ENCODE measurements around the gene ACTL10.
"Not testable (repeated sequence)": the region's sequence is repeated elsewhere in the genome, so short reads cannot be mapped to it uniquely, and the experiment has no call there.

ACTL10 gene

DNA sequence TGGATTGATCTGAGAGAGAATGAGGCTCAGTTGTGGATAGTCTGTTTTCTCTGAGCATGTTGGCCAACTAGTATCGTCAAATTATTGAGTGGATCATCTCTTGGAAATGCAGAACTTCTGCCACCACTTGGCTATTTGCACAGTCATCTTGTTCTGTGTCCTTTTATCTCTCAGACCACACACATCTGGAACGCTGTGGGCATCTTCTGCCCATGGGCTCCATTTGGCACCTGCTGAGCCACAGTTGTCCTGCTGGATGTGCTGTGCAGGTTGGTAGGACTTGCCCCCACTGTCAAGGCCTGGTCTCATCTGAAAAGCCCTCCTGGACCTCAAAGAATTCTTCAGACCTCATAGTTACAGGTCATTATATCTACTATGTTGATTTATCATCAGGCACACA is 21.3 kb upstream of the ACTL10 start:
- Histone ChIP-seq H3K79me1 (replicated peaks; ENCODE audit: low read length, poor library complexity, severe bottlenecking) (peaks cover 3% of the 10 kb centered on the region), H3K14ac (ENCODE audit: low read length in 2 of 2) (no peak overlapping the region), H2BK15ac (ENCODE audit: low read depth, poor library complexity, severe bottlenecking) (no peak overlapping the region), H2AK5ac (ENCODE audit: low read length, severe bottlenecking) (no peak overlapping the region), H3K4me2 (ENCODE audit: low read length, poor library complexity, severe bottlenecking) (no peak overlapping the region), H3K18ac (ENCODE audit: low read depth in 1 of 2, low read length in 2 of 2) (no peak overlapping the region), H3K9ac (ENCODE audit: low read length) (no peak overlapping the region), H2BK12ac (ENCODE audit: low read length in 2 of 2) (no peak overlapping the region), H3K4me3 (ENCODE audit: insufficient read depth in 1 of 2, low read depth in 1 of 2, low read length in 2 of 2) (no peak overlapping the region), H2BK5ac (ENCODE audit: low read depth, low read length, poor library complexity, severe bottlenecking) (no peak overlapping the region), H3K4me1 (ENCODE audit: control insufficient read depth, insufficient read depth, low read depth, low read length) (peaks cover 15% of the 10 kb centered on the region), H3K27me3 (ENCODE audit: control insufficient read depth in 1 of 2, insufficient read depth in 1 of 2, low read length in 2 of 2) (no peaks in the 10 kb centered on the region), H2AFZ (ENCODE audit: low read depth, low read length) (no peak overlapping the region), H4K8ac (ENCODE audit: low read length) (no peak overlapping the region), H3K36me3 (ENCODE audit: control insufficient read depth in 1 of 2, insufficient read depth in 2 of 2, low read depth in 1 of 2, low read length in 2 of 2) (peaks cover 43 to 50% of the 10 kb centered on the region in 2 experiments), H3K4ac (ENCODE audit: low read depth in 1 of 2, low read length in 2 of 2) (no peak overlapping the region), H4K91ac (ENCODE audit: low read length) (no peak overlapping the region), H3K27ac (ENCODE audit: low read length, poor library complexity, severe bottlenecking) (no peak overlapping the region), H2BK120ac (ENCODE audit: low read depth, low read length) (no peak overlapping the region), H3K9me3 (ENCODE audit: control insufficient read depth, low read length) (no peaks in the 10 kb centered on the region), H3K23ac (ENCODE audit: low read length in 2 of 2) (no peak overlapping the region)
- WGBS = 90% methylated on average over 2 of the region's 2 CpGs
- no peak for DNase-seq

DNA sequence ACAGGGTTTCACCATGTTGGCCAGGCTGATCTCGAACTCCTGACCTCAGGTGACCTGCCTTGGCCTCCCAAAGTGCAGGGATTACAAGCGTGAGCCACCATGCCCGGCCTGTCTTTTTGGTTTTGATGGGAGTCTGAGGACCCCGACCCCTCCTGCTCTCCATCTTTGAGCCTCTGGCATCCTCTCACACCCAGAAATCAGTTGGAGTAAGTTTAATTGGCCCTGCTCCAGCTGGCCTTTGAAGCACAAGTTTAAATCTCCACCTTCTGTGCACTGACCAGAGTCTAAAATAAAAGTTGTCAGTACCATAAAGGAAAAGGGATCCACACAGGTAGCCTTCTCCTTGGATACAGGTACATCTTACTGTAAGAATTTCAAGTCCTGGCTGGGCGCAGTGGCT is 20.6 kb upstream of the ACTL10 start:
- Histone ChIP-seq H4K8ac (ENCODE audit: low read length) (no peak overlapping the region), H2BK15ac (ENCODE audit: low read depth, poor library complexity, severe bottlenecking) (no peak overlapping the region), H3K23ac (ENCODE audit: low read length in 2 of 2) (no peak overlapping the region), H2BK5ac (ENCODE audit: low read depth, low read length, poor library complexity, severe bottlenecking) (no peak overlapping the region), H4K91ac (ENCODE audit: low read length) (no peak overlapping the region), H2AK5ac (ENCODE audit: low read length, severe bottlenecking) (no peak overlapping the region), H3K4me2 (ENCODE audit: low read length, poor library complexity, severe bottlenecking) (no peak overlapping the region), H3K4me3 (ENCODE audit: insufficient read depth in 1 of 2, low read depth in 1 of 2, low read length in 2 of 2) (no peak overlapping the region), H3K27me3 (ENCODE audit: control insufficient read depth in 1 of 2, insufficient read depth in 1 of 2, low read length in 2 of 2) (peaks cover 0 to 2% of the 10 kb centered on the region in 2 experiments), H3K9ac (ENCODE audit: low read length) (no peak overlapping the region), H3K9me3 (ENCODE audit: control insufficient read depth, low read length) (no peaks in the 10 kb centered on the region), H3K4ac (ENCODE audit: low read depth in 1 of 2, low read length in 2 of 2) (no peak overlapping the region), H3K79me1 (replicated peaks; ENCODE audit: low read length, poor library complexity, severe bottlenecking) (peaks cover 3% of the 10 kb centered on the region), H3K36me3 (ENCODE audit: control insufficient read depth in 1 of 2, insufficient read depth in 2 of 2, low read depth in 1 of 2, low read length in 2 of 2) (peaks cover 42 to 43% of the 10 kb centered on the region in 2 experiments), H2BK120ac (ENCODE audit: low read depth, low read length) (no peak overlapping the region), H3K4me1 (ENCODE audit: control insufficient read depth, insufficient read depth, low read depth, low read length) (peaks cover 15% of the 10 kb centered on the region), H3K14ac (ENCODE audit: low read length in 2 of 2) (no peak overlapping the region), H3K27ac (ENCODE audit: low read length, poor library complexity, severe bottlenecking) (no peak overlapping the region), H2AFZ (ENCODE audit: low read depth, low read length) (no peak overlapping the region), H3K18ac (ENCODE audit: low read depth in 1 of 2, low read length in 2 of 2) (no peak overlapping the region), H2BK12ac (ENCODE audit: low read length in 2 of 2) (no peak overlapping the region)
- no peak for DNase-seq
- 92% methylated on average over 5 of the region's 5 CpGs for WGBS

DNA sequence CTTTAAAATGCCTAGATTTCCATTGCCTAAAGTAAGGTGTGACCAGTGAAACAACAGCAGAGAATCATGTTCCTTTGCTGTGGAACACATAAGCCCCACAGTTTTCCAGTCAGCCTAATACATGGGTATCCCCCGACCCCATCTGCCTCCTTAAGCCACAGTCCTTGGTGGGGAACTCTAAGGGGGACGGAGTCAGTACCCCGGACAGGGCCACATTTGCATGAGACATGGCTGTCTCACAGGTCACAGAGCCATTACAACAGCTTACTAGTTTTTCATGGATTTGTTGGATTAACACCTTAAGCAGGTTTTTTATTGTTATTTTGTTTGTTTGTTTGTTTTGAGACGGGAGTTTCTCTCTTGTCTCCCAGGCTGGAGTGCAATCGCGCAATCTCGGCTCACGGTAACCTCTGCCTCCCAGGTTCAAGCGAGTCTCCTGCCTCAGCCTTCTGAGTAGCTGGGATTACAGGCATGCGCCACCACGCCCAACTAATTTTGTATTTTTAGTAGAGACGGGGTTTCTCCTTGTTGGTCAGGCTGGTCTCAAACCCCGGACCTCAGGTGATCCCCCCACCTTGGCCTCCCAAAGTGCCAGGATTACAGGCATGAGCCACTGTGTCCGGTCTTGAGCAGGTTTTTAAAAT is 19.7 kb upstream of the ACTL10 start:
- Histone ChIP-seq H3K36me3 (ENCODE audit: control insufficient read depth in 1 of 2, insufficient read depth in 2 of 2, low read depth in 1 of 2, low read length in 2 of 2) (peaks cover 35 to 38% of the 10 kb centered on the region in 2 experiments), H3K4me1 (ENCODE audit: control insufficient read depth, insufficient read depth, low read depth, low read length) (peaks cover 15% of the 10 kb centered on the region), H3K9ac (ENCODE audit: low read length) (peak overlapping the region; percentile 38), H3K4me3 (ENCODE audit: insufficient read depth in 1 of 2, low read depth in 1 of 2, low read length in 2 of 2) (peak overlapping the region in 1 of 2 experiments; percentile 33)
- not testable (repeated sequence) for H3K27ac ChIP-seq (ENCODE audit: low read length, poor library complexity, severe bottlenecking); H3K27me3 ChIP-seq (ENCODE audit: control insufficient read depth in 1 of 2, insufficient read depth in 1 of 2, low read length in 2 of 2); H4K8ac ChIP-seq (ENCODE audit: low read length); H2AFZ ChIP-seq (ENCODE audit: low read depth, low read length); H2BK15ac ChIP-seq (ENCODE audit: low read depth, poor library complexity, severe bottlenecking); H3K14ac ChIP-seq (ENCODE audit: low read length in 2 of 2); H4K91ac ChIP-seq (ENCODE audit: low read length); H3K4me2 ChIP-seq (ENCODE audit: low read length, poor library complexity, severe bottlenecking); DNase-seq; H2BK12ac ChIP-seq (ENCODE audit: low read length in 2 of 2); H3K79me1 ChIP-seq (replicated peaks; ENCODE audit: low read length, poor library complexity, severe bottlenecking); H3K4ac ChIP-seq (ENCODE audit: low read depth in 1 of 2, low read length in 2 of 2); H3K23ac ChIP-seq (ENCODE audit: low read length in 2 of 2); H3K9me3 ChIP-seq (ENCODE audit: control insufficient read depth, low read length); H3K18ac ChIP-seq (ENCODE audit: low read depth in 1 of 2, low read length in 2 of 2); H2AK5ac ChIP-seq (ENCODE audit: low read length, severe bottlenecking); H2BK5ac ChIP-seq (ENCODE audit: low read depth, low read length, poor library complexity, severe bottlenecking); H2BK120ac ChIP-seq (ENCODE audit: low read depth, low read length)
- 95% methylated on average over 14 of the region's 14 CpGs for WGBS

DNA sequence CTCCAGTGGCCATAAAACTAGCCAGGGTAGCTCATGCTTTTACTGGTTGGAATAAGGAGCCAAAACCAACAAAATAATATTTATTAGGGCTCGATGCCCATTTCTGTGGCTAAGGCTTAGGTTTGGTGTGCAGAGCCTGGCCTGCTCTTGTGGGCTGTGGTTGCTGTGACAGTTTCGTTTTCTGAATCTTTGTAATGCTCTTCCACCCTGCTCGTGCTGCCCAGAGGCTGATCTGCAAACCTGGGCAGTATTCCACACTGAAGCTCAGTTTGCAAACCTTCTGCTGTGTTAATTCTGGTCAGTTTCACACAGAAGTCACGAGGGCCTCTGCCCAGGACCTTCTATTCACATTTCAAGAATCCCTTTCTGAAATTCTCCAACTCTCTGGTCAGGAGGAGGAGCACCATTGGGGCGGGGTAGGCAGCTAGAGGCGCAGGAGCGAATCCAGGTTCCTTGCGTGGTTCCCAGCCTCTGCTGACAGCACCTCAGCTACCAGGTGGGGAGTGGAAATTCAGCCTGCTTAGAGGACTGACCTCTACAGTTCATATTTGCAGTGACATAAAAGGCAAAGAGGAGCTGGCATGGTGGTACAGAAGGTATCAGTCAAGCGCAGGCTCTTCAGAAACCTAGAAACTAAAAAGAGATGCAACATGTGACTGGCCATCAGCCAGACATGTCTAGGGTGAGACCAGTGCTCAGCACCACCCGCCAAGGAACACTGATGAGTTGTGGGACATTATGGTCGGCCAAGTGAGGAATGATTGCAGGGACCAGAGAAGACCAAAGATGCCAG is 18.9 kb upstream of the ACTL10 start:
- Histone ChIP-seq H3K18ac (ENCODE audit: low read depth in 1 of 2, low read length in 2 of 2) (no peak overlapping the region), H2BK5ac (ENCODE audit: low read depth, low read length, poor library complexity, severe bottlenecking) (no peak overlapping the region), H3K27ac (ENCODE audit: low read length, poor library complexity, severe bottlenecking) (peak overlapping the region; percentile 13), H3K4me1 (ENCODE audit: control insufficient read depth, insufficient read depth, low read depth, low read length) (peaks cover 15% of the 10 kb centered on the region), H3K4ac (ENCODE audit: low read depth in 1 of 2, low read length in 2 of 2) (no peak overlapping the region), H3K9ac (ENCODE audit: low read length) (peak overlapping the region; percentile 38), H2BK12ac (ENCODE audit: low read length in 2 of 2) (no peak overlapping the region), H3K4me2 (ENCODE audit: low read length, poor library complexity, severe bottlenecking) (no peak overlapping the region), H4K8ac (ENCODE audit: low read length) (no peak overlapping the region), H2BK120ac (ENCODE audit: low read depth, low read length) (no peak overlapping the region), H3K14ac (ENCODE audit: low read length in 2 of 2) (no peak overlapping the region), H2AFZ (ENCODE audit: low read depth, low read length) (no peak overlapping the region), H3K9me3 (ENCODE audit: control insufficient read depth, low read length) (no peaks in the 10 kb centered on the region), H4K91ac (ENCODE audit: low read length) (no peak overlapping the region), H3K27me3 (ENCODE audit: control insufficient read depth in 1 of 2, insufficient read depth in 1 of 2, low read length in 2 of 2) (peaks cover 0 to 3% of the 10 kb centered on the region in 2 experiments), H3K36me3 (ENCODE audit: control insufficient read depth in 1 of 2, insufficient read depth in 2 of 2, low read depth in 1 of 2, low read length in 2 of 2) (peaks cover 30 to 35% of the 10 kb centered on the region in 2 experiments), H3K79me1 (replicated peaks; ENCODE audit: low read length, poor library complexity, severe bottlenecking) (peaks cover 3% of the 10 kb centered on the region), H2BK15ac (ENCODE audit: low read depth, poor library complexity, severe bottlenecking) (no peak overlapping the region), H3K23ac (ENCODE audit: low read length in 2 of 2) (no peak overlapping the region), H2AK5ac (ENCODE audit: low read length, severe bottlenecking) (no peak overlapping the region), H3K4me3 (ENCODE audit: insufficient read depth in 1 of 2, low read depth in 1 of 2, low read length in 2 of 2) (peak overlapping the region in 1 of 2 experiments; percentile 33)
- no peak for DNase-seq
- WGBS = 93% methylated on average over 11 of the region's 11 CpGs

All from mesenchymal stem cell (in vitro differentiated cells and primary cell).